ENCODE data around the gene JCHAIN. TPM values are rescaled to one million over a fixed set of nuclear protein-coding genes. Genes with fewer than 3 reads are reported as not detected.
A peak's percentile ranks its signal among the peaks of the same experiment; 100 is the strongest.

Gene JCHAIN
- total and polyA plus RNA-seq, 2 of the 13 experiments (the other 11 are each of a cell fraction or from before 2014, with no cell fraction given), result not detected

DNA sequence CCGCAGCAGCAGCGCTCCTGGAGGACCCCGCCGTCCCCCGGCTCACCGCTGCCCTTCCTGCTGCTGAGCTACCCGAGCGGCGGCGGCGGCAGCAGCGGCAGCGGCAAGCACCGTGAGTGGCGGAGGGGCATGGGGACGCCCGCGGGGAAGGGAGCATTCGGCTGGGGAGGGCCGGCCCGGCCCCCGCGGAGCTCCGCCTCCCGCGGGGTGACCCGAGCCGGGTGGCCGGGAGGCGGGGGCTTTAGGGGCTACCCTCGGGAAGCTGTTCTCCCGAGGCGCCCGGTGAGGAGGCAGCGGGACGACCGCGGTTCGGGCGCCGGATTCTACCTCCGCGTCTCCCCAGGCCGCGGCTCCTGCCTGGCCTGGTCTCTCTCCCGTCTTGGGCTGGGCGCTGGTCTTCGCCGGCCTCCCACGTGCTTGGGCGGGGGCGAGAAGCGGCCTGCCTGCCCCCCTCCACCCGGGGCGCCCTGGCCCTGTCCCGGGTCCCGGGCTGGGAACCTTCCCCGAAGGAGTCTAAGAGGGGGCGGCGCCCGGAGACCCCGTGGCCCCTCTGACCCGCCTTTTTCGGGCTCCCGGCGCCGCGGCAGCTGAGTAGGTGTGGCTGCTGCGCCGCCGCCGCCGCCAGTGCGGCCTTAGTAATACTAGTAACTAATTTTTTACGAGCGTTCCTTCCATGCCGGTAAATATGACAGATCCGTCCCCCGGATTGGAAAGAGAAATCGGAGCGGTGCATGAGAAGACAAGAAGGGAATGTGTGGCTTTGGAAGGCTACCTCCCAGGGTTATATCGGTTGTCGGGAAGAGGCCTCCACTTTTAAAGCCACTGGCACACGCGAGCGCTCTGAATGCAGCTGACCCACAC lies 39.1 kb upstream of the JCHAIN start (continued):
- TF ChIP-seq ZKSCAN8 (CRISPR knock-in tag; IDR thresholded peaks at IDR 0.05; ENCODE audit: borderline replicate concordance) (no peak), ZSCAN20 (CRISPR knock-in tag; IDR thresholded peaks at IDR 0.05; ENCODE audit: borderline replicate concordance) (0 out of 2 replicates have a peak, but pooled peaks have one; percentile 41), KDM2A (CRISPR knock-in tag; IDR thresholded peaks at IDR 0.05; ENCODE audit: borderline replicate concordance, low read depth) (peak; percentile 88; the same call in 1 of the 2 replicates), ELK4 (CRISPR knock-in tag; IDR thresholded peaks at IDR 0.05; ENCODE audit: borderline replicate concordance) (no peak), ZNF709 (CRISPR knock-in tag; IDR thresholded peaks at IDR 0.05) (peak; percentile 29; the same call in 1 of the 2 replicates), ZSCAN22 (CRISPR knock-in tag; IDR thresholded peaks at IDR 0.05) (no peak), ZNF446 (CRISPR knock-in tag; IDR thresholded peaks at IDR 0.05) (no peak; the same call in 1 of the 2 replicates), BRF2 (CRISPR knock-in tag; IDR thresholded peaks at IDR 0.05) (no peak), TEF (CRISPR knock-in tag; IDR thresholded peaks at IDR 0.05) (0 out of 2 replicates have a peak, but pooled peaks have one; percentile 37)
- TF ChIP-seq, protein P1, sequence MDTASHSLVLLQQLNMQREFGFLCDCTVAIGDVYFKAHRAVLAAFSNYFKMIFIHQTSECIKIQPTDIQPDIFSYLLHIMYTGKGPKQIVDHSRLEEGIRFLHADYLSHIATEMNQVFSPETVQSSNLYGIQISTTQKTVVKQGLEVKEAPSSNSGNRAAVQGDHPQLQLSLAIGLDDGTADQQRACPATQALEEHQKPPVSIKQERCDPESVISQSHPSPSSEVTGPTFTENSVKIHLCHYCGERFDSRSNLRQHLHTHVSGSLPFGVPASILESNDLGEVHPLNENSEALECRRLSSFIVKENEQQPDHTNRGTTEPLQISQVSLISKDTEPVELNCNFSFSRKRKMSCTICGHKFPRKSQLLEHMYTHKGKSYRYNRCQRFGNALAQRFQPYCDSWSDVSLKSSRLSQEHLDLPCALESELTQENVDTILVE (CRISPR knock-in tag; IDR thresholded peaks at IDR 0.05), result peak; percentile 73; the same call in 1 of the 2 replicates
- TF ChIP-seq, protein P2, sequence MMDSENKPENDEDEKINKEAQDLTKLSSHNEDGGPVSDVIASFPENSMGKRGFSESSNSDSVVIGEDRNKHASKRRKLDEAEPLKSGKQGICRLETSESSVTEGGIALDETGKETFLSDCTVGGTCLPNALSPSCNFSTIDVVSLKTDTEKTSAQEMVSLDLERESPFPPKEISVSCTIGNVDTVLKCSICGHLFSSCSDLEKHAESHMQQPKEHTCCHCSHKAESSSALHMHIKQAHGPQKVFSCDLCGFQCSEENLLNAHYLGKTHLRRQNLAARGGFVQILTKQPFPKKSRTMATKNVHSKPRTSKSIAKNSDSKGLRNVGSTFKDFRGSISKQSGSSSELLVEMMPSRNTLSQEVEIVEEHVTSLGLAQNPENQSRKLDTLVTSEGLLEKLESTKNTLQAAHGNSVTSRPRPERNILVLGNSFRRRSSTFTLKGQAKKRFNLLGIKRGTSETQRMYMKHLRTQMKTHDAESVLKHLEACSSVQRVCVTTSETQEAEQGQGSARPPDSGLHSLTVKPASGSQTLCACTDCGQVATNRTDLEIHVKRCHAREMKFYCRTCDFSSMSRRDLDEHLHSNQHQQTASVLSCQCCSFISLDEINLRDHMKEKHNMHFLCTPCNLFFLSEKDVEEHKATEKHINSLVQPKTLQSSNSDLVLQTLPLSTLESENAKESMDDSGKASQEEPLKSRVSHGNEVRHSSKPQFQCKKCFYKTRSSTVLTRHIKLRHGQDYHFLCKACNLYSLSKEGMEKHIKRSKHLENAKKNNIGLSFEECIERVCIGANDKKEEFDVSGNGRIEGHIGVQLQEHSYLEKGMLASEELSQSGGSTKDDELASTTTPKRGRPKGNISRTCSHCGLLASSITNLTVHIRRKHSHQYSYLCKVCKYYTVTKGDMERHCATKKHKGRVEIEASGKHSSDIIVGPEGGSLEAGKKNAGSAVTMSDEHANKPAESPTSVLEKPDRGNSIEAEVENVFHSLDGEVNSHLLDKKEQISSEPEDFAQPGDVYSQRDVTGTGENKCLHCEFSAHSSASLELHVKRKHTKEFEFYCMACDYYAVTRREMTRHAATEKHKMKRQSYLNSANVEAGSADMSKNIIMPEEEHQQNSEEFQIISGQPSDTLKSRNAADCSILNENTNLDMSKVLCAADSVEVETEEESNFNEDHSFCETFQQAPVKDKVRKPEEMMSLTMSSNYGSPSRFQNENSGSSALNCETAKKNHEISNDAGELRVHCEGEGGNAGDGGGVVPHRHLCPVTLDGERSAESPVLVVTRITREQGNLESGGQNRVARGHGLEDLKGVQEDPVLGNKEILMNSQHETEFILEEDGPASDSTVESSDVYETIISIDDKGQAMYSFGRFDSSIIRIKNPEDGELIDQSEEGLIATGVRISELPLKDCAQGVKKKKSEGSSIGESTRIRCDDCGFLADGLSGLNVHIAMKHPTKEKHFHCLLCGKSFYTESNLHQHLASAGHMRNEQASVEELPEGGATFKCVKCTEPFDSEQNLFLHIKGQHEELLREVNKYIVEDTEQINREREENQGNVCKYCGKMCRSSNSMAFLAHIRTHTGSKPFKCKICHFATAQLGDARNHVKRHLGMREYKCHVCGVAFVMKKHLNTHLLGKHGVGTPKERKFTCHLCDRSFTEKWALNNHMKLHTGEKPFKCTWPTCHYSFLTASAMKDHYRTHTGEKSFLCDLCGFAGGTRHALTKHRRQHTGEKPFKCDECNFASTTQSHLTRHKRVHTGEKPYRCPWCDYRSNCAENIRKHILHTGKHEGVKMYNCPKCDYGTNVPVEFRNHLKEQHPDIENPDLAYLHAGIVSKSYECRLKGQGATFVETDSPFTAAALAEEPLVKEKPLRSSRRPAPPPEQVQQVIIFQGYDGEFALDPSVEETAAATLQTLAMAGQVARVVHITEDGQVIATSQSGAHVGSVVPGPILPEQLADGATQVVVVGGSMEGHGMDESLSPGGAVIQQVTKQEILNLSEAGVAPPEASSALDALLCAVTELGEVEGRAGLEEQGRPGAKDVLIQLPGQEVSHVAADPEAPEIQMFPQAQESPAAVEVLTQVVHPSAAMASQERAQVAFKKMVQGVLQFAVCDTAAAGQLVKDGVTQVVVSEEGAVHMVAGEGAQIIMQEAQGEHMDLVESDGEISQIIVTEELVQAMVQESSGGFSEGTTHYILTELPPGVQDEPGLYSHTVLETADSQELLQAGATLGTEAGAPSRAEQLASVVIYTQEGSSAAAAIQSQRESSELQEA (CRISPR knock-in tag; IDR thresholded peaks at IDR 0.05; ENCODE audit: not compliant biosample characterization), result peak; percentile 65
